Ovary (tissue), 9 donors: ENCODE results near the gene C1QTNF6. TPM values are rescaled to one million over a fixed set of nuclear protein-coding genes. Genes with fewer than 3 reads are reported as not detected.
A peak's percentile ranks its signal among the peaks of the same experiment; 100 is the strongest.

ENCODE experiments used
- DNase-seq, 5 donors: peaks; one replicate each; pipeline ENCODE4 v3.0.0-alpha.2; 2019 to 2020
- H3K27ac ChIP-seq, 2 donors: fragments of 200-600 bp; one replicate each; pipeline versions ENCODE4 v1.5.1 to v1.8.0; 2019 to 2022
- H3K27me3 ChIP-seq: fragments of 200-600 bp; one replicate; pipeline ENCODE4 v1.8.0; 2022
- H3K36me3 ChIP-seq: fragments of 200-600 bp; sonication (generic); one replicate; pipeline ENCODE4 v1.5.1; 2019
- H3K4me1 ChIP-seq: one replicate; pipeline ENCODE4 v1.8.1; 2013; ENCODE audit warnings: mild to moderate bottlenecking, moderate library complexity; ENCODE audit not compliant: insufficient read depth
- H3K4me3 ChIP-seq: fragments of 200-600 bp; sonication (generic); one replicate; pipeline ENCODE4 v1.5.1; 2017
- H3K9me3 ChIP-seq, 2 donors: fragments of 200-600 bp in 1 of 2; sonication (generic) in 1 of 2; one replicate each; pipeline versions ENCODE4 v1.5.1 to v1.8.1; 2013 to 2019; ENCODE audit warnings: mild to moderate bottlenecking in 1 of 2, moderate library complexity in 1 of 2
- EP300 ChIP-seq: sonication (generic); formaldehyde crosslinking; IDR thresholded peaks from one replicate; pipeline ENCODE4 v1.6.1; 2017; ENCODE audit warnings: antibody characterized with exemption
- POLR2A ChIP-seq: fragments of 450-650 bp; IDR thresholded peaks from one replicate; pipeline ENCODE4 v1.6.1; 2017; ENCODE audit warnings: antibody characterized with exemption, mild to moderate bottlenecking, moderate library complexity
- WGBS, 3 donors: extraction: QIAGEN DNeasy Blood & Tissue Kit in 1 of 3; methylation state at CpG; one replicate each; pipeline versions ENCODE4 v1.1.5 to v1.1.7; 2013 to 2017; 5-methylcytosine and 5-hydroxymethylcytosine counted together
- intact Hi-C, 4 donors: fragments of 100-400 bp; cut with DNase I; formaldehyde crosslinking; loops; one replicate each; pipeline versions ENCODE4 v1.11.0 to v1.15.1; 2022 to 2023
- polyA plus RNA-seq, 2 donors: library from polyadenylated mRNA; stranded (reverse); fragments of 200-250 nt in 1 of 2; fragments of 350-450 nt in 1 of 2; fragmentation: Illumina TruSeq in 1 of 2; extraction: RNeasy Lipid Tissue Mini Kit (QIAGEN cat#74804) in 1 of 2; gene quantifications; one replicate each; pipeline ENCODE4 v1.2.3, GENCODE V29; 2013 to 2014
- total RNA-seq, 7 donors: library from RNA; depleted of rRNA in 2 of 7; stranded (reverse); fragments of >200 nt in 2 of 7; fragmentation: NEBNext Ultra II Directional in 3 of 7; extraction: Animal tissue kit (Norgen Biotek cat#: 25700) in 3 of 7; gene quantifications; one replicate each; pipeline versions ENCODE4 v1.1.0 to v1.2.4, GENCODE V29; 2016 to 2023
- TF ChIP-seq, protein P1 (sequence below), 3 donors: fragments of 450-650 bp in 2 of 3; fragments of 200-600 bp in 1 of 3; IDR thresholded peaks; one replicate each; pipeline versions ENCODE4 v1.5.1 to v1.8.0; 2016 to 2022; ENCODE audit warnings: antibody characterized with exemption in 3 of 3, mild to moderate bottlenecking in 1 of 3
- donor health status: DM: no; HTN: no; CAD: no; lungs with moderate emphysema.
- donor health status: DM: no; HTN: no; CAD: no.
- donor health status: Bipolar disorder and iron deficiency.
- donor health status: DM: yes; HTN: yes; CAD: no.
- donor health status: DM: no; HTN: no; CAD: no.
- donor health status: DM: yes; HTN: yes; CAD: no.

C1QTNF6 gene
- total and polyA plus RNA-seq, 9 donors: 4.0 to 8.5 (median 6.4) TPM

DNA sequence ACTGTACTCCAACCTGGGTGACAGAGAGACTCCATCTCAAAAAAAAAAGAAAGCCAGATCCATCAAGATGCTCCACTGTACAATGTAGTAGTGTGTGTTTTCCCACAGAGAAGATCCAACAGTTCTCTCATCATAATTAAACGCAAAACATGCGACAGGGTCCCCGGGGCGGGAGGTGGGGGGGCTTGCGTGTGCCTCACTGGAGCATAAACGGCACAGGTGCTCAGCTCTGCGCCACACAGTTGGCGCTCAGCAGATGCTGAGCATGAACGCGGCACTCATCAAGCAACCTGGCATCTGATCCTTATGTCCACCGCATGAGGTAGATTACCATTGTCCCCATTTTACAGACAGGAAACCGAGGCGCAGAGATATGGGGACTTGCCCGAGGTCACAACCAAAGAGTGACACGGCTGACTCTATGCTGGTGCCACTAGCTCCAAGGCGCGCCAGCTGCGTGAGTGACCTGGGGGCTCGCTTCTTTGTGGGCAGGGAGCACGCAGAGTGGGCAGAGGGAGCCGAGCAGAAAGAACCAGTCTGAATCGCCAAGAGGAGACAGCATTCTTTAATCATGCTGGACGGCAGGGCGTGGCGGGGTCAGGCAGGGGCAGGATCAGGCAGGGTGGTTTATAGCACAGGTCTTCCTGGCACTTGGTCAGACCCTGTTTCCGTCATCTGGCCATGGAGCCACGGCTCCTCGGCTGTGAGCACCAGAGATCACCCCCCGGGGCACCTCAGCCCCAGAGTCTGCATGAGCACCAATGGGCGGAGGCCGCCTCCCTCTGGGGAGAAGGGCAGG, 8.2 kb downstream of the C1QTNF6 start:
- intact Hi-C loops: no loop called here
- TF ChIP-seq, protein P1, sequence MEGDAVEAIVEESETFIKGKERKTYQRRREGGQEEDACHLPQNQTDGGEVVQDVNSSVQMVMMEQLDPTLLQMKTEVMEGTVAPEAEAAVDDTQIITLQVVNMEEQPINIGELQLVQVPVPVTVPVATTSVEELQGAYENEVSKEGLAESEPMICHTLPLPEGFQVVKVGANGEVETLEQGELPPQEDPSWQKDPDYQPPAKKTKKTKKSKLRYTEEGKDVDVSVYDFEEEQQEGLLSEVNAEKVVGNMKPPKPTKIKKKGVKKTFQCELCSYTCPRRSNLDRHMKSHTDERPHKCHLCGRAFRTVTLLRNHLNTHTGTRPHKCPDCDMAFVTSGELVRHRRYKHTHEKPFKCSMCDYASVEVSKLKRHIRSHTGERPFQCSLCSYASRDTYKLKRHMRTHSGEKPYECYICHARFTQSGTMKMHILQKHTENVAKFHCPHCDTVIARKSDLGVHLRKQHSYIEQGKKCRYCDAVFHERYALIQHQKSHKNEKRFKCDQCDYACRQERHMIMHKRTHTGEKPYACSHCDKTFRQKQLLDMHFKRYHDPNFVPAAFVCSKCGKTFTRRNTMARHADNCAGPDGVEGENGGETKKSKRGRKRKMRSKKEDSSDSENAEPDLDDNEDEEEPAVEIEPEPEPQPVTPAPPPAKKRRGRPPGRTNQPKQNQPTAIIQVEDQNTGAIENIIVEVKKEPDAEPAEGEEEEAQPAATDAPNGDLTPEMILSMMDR (IDR thresholded peaks at IDR 0.05): no peak
- no peak for TF ChIP-seq POLR2A
- no peak for TF ChIP-seq EP300
- Histone ChIP-seq H3K27me3 (no peaks in the 10 kb centered on the region), H3K27ac (no peak overlapping the region), H3K36me3 (no peaks in the 10 kb centered on the region), H3K4me1 (peaks cover 13% of the 10 kb centered on the region), H3K9me3 (no peaks in the 10 kb centered on the region), H3K4me3 (no peak overlapping the region)
- 87 to 88% (median 87%) methylated on average over 29 to 31 of the region's 31 CpGs for WGBS, 3 donors
- peak in 3 of 5 donors; percentile 16 to 31 (median 18) for DNase-seq

DNA sequence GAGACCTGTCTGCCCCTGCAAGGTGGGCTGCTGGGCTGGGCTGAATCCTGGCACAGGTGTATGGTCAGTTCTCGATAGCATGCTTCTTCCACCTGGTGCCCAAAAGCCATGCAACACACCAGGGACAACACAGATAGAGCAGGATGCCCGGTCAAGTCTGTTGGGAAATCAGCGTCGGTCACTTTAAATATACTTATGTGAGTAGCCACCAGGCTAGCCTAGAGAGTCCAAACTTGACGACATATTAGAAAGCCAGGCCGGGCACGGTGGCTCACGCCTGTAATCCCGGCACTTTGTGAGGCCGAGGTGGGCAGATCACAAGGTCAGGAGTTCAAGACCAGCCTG, 8.9 kb downstream of the C1QTNF6 start:
- Histone ChIP-seq H3K4me1 (peaks cover 13% of the 10 kb centered on the region), H3K4me3 (no peak overlapping the region), H3K27ac (no peak overlapping the region), H3K36me3 (no peaks in the 10 kb centered on the region), H3K27me3 (no peaks in the 10 kb centered on the region), H3K9me3 (no peaks in the 10 kb centered on the region)
- peak in 2 of 5 donors; percentile 17 to 30 for DNase-seq
- WGBS, 3 donors: 86 to 94% (median 89%) methylated on average over 10 of the region's 10 CpGs
- intact Hi-C loops: no loop called here
- TF ChIP-seq, protein P1 (IDR thresholded peaks at IDR 0.05): no peak
- TF ChIP-seq EP300: no peak
- no peak for TF ChIP-seq POLR2A

DNA sequence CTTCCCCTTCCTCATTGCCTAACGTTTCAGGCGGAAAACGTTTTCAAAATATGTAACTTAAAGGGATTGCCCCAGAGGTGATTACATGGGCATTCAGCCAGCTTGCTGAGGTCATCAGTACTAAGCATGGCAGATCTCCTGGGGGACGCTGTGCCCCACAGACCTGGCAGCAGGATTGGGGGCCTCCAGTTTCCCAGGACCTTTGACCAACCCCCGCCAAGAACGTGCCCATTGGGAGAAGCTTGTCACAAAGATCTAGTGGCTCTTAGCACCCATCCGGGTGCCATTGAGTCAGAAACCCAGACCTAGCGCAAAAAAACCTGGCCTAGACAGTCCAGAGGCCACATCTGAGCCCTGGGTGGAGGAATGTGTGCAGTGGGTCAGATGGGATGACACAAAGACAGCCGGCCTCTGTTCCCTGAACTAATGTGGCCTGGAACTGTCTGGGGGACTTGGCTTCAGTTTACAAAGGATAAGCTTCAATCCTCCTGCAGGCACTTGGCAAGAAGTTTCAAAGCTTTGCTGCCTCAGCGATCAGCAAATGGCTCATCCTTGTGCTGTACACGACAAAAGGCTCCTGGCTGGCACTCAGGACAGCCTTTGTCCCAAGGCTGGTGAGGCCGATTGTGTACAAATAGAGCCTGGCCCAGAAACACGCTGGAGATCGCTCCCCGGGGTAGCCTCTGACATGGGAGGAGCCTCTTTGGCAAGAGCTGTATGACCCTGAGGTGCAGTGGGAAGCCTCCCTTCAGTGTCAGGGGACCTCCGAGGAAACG, 9.5 kb downstream of the C1QTNF6 start:
- intact Hi-C loops: no loop called here
- no peaks in the 10 kb centered on the region for H3K36me3 ChIP-seq
- H3K27me3 ChIP-seq: no peaks in the 10 kb centered on the region
- no peak overlapping the region for H3K27ac ChIP-seq
- H3K4me1 ChIP-seq: peaks cover 13% of the 10 kb centered on the region
- H3K4me3 ChIP-seq: no peak overlapping the region
- no peak for TF ChIP-seq POLR2A
- TF ChIP-seq EP300: no peak
- TF ChIP-seq, protein P1 (IDR thresholded peaks at IDR 0.05): no peak
- WGBS, 3 donors: 32 to 39% (median 37%) methylated on average over 17 of the region's 17 CpGs
- no peaks in the 10 kb centered on the region for H3K9me3 ChIP-seq
- DNase-seq: peak in 2 of 5 donors; percentile 25 to 47

DNA sequence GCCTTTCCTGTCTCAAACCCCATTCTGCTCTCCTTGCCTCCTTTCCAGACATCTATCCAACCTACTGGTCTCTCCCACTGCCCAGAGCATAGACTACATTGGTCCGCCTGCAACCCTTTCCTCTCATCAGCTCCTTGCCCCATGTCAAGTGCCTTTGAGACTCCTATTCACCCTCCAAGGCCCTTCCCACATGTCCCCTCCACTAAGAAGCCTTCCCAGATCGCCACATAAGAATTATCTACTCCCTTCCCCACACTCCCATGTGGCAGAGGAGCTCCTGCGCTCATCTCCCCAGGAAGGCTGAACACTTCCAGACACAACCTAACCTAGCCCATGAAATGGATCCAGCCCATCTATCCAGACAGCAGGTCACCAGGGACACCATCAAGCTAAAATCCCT, 10.3 kb downstream of the C1QTNF6 start:
- Histone ChIP-seq H3K27ac (no peak overlapping the region), H3K36me3 (no peaks in the 10 kb centered on the region), H3K9me3 (no peaks in the 10 kb centered on the region), H3K4me3 (no peak overlapping the region), H3K27me3 (no peaks in the 10 kb centered on the region), H3K4me1 (peaks cover 13% of the 10 kb centered on the region)
- peak in 1 of 5 donors; percentile 17 for DNase-seq
- WGBS, 3 donors: 90 to 97% (median 93%) methylated on average over 3 of the region's 3 CpGs
- intact Hi-C loops: no loop called here
- TF ChIP-seq POLR2A: no peak

DNA sequence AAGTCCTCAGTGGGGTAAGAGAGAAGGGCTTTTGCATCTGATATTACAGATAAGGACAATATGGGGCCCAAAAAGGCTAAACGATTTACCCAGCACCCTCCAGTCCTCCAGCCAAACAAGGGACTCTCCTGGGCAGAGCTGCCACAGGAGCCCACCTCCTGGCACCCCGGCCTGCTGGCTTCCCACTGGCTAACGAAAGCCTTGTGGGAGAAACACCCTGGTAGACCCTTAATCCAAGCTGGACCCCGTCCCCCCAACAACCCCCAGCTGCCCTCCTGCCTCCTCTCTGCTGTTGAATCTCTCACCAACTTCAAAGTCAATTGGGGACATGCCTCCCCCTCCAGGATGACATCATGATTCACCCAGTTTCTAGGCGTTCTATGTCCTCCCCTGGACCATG, 10.8 kb downstream of the C1QTNF6 start:
- DNase-seq: peak in 1 of 5 donors; percentile 17
- H3K4me1 ChIP-seq: peaks cover 13% of the 10 kb centered on the region
- H3K36me3 ChIP-seq: no peaks in the 10 kb centered on the region
- no peak overlapping the region for H3K27ac ChIP-seq
- no peaks in the 10 kb centered on the region for H3K9me3 ChIP-seq
- no peaks in the 10 kb centered on the region for H3K27me3 ChIP-seq
- WGBS, 3 donors: 60 to 69% (median 68%) methylated on average over 5 of the region's 5 CpGs
- no peak overlapping the region for H3K4me3 ChIP-seq
- TF ChIP-seq, protein P1 (IDR thresholded peaks at IDR 0.05): no peak
- TF ChIP-seq EP300 (no peak), POLR2A (no peak)
- intact Hi-C loops: no loop called here
